ENCODE results near the gene ELL. TPM values are rescaled to one million over a fixed set of nuclear protein-coding genes. Genes with fewer than 3 reads are reported as not detected.

Gene ELL
- total and polyA plus RNA-seq, 2 donors: 6.8 to 14.3 TPM

DNA sequence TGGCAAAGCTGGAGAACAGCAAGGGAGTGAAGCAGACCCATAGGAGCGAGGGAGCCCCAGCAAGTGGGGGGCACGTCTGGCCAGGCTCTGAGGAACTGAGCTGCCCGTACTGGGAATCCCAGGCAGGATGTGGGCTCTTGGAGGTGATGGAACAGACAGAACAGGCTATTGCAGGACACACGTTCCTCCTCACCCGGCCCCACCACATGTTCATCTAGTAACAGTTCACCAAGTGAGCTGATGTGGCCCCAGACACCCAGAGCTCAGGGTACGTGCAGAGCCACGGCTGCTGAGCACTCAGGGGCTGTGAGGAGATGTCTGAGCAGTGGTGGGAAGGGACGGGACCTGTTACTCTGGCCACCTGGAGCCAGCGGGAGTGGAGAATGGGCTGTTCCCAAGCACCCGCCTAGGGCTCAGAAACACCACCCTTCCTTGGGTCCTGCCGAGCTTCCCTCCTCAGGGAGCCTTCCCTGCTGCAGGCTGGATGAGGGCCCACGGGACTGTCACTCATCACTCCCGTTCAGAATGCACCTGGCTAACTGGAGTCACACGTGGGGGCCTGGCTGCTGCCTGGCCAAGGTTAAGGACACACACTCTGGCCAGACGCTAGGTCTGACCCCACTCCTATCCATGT, 18.4 kb downstream of the ELL start:
- Histone ChIP-seq H3K9me3 (ENCODE audit: control insufficient read depth in 2 of 2, insufficient read depth in 1 of 2, low read length in 1 of 2) (no peaks in the 10 kb centered on the region), H3K36me3 (ENCODE audit: control insufficient read depth in 2 of 2, insufficient read depth in 2 of 2, low read length in 1 of 2) (no peaks in the 10 kb centered on the region), H3K4me1 (ENCODE audit: control insufficient read depth in 2 of 2, insufficient read depth in 2 of 2, low read length in 2 of 2) (peaks cover 4 to 89% of the 10 kb centered on the region in 2 donors), H3K27me3 (ENCODE audit: control insufficient read depth in 2 of 2, insufficient read depth in 1 of 2, low read length in 1 of 2) (no peaks in the 10 kb centered on the region), H3K4me3 (ENCODE audit: low read length in 2 of 2) (no peak overlapping the region), H3K27ac (ENCODE audit: low read depth in 1 of 2, low read length in 1 of 2) (peak overlapping the region; percentile 11 to 87)
- 81% methylated on average over 15 of the region's 15 CpGs for WGBS
- no peak for DNase-seq (ENCODE audit: low read depth in 6 of 9, low spot score in 9 of 9)

GRCh38 chr19:18502638-18503294, 19.1 kb downstream of the ELL start:
- 26% methylated on average over 17 of the region's 17 CpGs for WGBS
- DNase-seq (ENCODE audit: low read depth in 6 of 9, low spot score in 9 of 9): no peak
- Histone ChIP-seq H3K36me3 (ENCODE audit: control insufficient read depth in 2 of 2, insufficient read depth in 2 of 2, low read length in 1 of 2) (no peaks in the 10 kb centered on the region), H3K4me3 (ENCODE audit: low read length in 2 of 2) (no peak overlapping the region), H3K9me3 (ENCODE audit: control insufficient read depth in 2 of 2, insufficient read depth in 1 of 2, low read length in 1 of 2) (no peaks in the 10 kb centered on the region), H3K27ac (ENCODE audit: low read depth in 1 of 2, low read length in 1 of 2) (peak overlapping the region in 1 of 2 donors; percentile 87), H3K4me1 (ENCODE audit: control insufficient read depth in 2 of 2, insufficient read depth in 2 of 2, low read length in 2 of 2) (peaks cover 4 to 86% of the 10 kb centered on the region in 2 donors), H3K27me3 (ENCODE audit: control insufficient read depth in 2 of 2, insufficient read depth in 1 of 2, low read length in 1 of 2) (no peaks in the 10 kb centered on the region)

DNA sequence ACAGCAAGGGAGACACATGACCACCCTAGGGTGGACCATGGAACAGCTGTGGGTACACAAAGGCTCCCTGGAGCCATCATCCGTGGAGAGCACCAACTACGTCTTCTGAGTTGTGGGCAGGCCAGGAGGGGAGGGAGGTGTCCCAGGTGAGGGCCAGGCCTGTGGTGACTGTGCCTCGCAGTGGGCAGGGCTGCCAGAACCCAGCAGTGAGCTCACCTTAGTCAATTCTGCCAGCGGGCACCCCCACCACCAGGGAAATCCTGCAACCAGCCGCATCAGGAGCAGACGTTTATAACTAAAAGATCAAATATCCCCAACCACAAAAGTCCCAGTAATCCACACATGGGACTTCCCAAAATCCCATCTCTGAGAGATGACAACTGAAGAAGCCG, 19.6 kb downstream of the ELL start:
- no peak overlapping the region for H3K4me3 ChIP-seq (ENCODE audit: low read length in 2 of 2)
- no peak for DNase-seq (ENCODE audit: low read depth in 6 of 9, low spot score in 9 of 9)
- peaks cover 3 to 81% of the 10 kb centered on the region in 2 donors for H3K4me1 ChIP-seq (ENCODE audit: control insufficient read depth in 2 of 2, insufficient read depth in 2 of 2, low read length in 2 of 2)
- H3K36me3 ChIP-seq (ENCODE audit: control insufficient read depth in 2 of 2, insufficient read depth in 2 of 2, low read length in 1 of 2): no peaks in the 10 kb centered on the region
- H3K27ac ChIP-seq (ENCODE audit: low read depth in 1 of 2, low read length in 1 of 2): peak overlapping the region; percentile 68 to 87
- WGBS: 68% methylated on average over 7 of the region's 7 CpGs
- no peaks in the 10 kb centered on the region for H3K27me3 ChIP-seq (ENCODE audit: control insufficient read depth in 2 of 2, insufficient read depth in 1 of 2, low read length in 1 of 2)
- H3K9me3 ChIP-seq (ENCODE audit: control insufficient read depth in 2 of 2, insufficient read depth in 1 of 2, low read length in 1 of 2): no peaks in the 10 kb centered on the region

DNA sequence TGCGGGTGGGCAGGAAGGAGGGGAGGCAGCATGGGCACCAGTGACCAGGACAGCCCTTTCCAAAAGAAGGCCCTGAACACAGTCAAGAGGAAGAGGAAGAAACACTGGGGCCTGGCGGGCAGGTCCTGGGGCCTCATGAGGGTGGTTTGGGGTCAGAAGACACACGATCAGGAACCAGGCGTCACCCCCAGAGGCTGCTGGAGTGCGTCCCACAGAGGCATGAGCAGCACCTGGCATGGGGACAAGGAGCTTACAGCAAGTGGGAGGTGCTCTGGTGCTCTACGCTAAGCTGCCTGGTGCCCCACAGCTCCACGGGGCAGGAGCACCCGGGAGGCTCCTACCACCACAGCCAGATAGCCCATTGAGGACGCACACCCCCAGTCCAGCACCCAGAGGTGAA, 20.0 kb downstream of the ELL start:
- Histone ChIP-seq H3K4me1 (ENCODE audit: control insufficient read depth in 2 of 2, insufficient read depth in 2 of 2, low read length in 2 of 2) (peaks cover 0 to 76% of the 10 kb centered on the region in 2 donors), H3K9me3 (ENCODE audit: control insufficient read depth in 2 of 2, insufficient read depth in 1 of 2, low read length in 1 of 2) (no peaks in the 10 kb centered on the region), H3K27ac (ENCODE audit: low read depth in 1 of 2, low read length in 1 of 2) (peak overlapping the region; percentile 68 to 87), H3K4me3 (ENCODE audit: low read length in 2 of 2) (no peak overlapping the region), H3K36me3 (ENCODE audit: control insufficient read depth in 2 of 2, insufficient read depth in 2 of 2, low read length in 1 of 2) (no peaks in the 10 kb centered on the region), H3K27me3 (ENCODE audit: control insufficient read depth in 2 of 2, insufficient read depth in 1 of 2, low read length in 1 of 2) (no peaks in the 10 kb centered on the region)
- DNase-seq (ENCODE audit: low read depth in 6 of 9, low spot score in 9 of 9): no peak
- WGBS: 44% methylated on average over 9 of the region's 9 CpGs

DNA sequence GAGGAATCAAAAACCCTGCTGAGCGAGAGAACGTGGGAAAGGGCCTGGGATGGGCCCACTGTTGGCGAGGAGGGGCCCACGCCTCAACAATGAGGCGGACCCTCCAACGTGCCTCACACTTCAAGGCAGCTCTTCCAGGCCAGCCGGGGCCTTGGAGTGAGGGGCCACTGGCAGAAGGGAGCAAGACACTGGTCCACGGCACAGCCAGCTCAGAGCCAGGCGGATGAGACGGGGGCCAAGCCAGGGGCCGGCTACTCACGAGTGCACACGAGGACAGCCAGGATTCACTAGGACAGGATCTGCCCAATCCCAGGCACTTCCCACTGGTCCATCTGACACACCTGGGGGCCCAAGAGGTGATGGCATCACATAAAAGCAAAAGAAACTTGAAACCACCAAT, 20.5 kb downstream of the ELL start:
- H3K9me3 ChIP-seq (ENCODE audit: control insufficient read depth in 2 of 2, insufficient read depth in 1 of 2, low read length in 1 of 2): no peaks in the 10 kb centered on the region
- peak overlapping the region; percentile 37 to 87 for H3K27ac ChIP-seq (ENCODE audit: low read depth in 1 of 2, low read length in 1 of 2)
- DNase-seq (ENCODE audit: low read depth in 6 of 9, low spot score in 9 of 9): no peak
- no peaks in the 10 kb centered on the region for H3K27me3 ChIP-seq (ENCODE audit: control insufficient read depth in 2 of 2, insufficient read depth in 1 of 2, low read length in 1 of 2)
- no peak overlapping the region for H3K4me3 ChIP-seq (ENCODE audit: low read length in 2 of 2)
- H3K4me1 ChIP-seq (ENCODE audit: control insufficient read depth in 2 of 2, insufficient read depth in 2 of 2, low read length in 2 of 2): peaks cover 3 to 76% of the 10 kb centered on the region in 2 donors
- no peaks in the 10 kb centered on the region for H3K36me3 ChIP-seq (ENCODE audit: control insufficient read depth in 2 of 2, insufficient read depth in 2 of 2, low read length in 1 of 2)
- 87% methylated on average over 13 of the region's 13 CpGs for WGBS

- DNase-seq (ENCODE audit: low read depth in 6 of 9, low spot score in 9 of 9): no peak
- Histone ChIP-seq H3K27ac (ENCODE audit: low read depth in 1 of 2, low read length in 1 of 2) (peak overlapping the region in 1 of 2 donors; percentile 87), H3K27me3 (ENCODE audit: control insufficient read depth in 2 of 2, insufficient read depth in 1 of 2, low read length in 1 of 2) (no peaks in the 10 kb centered on the region), H3K36me3 (ENCODE audit: control insufficient read depth in 2 of 2, insufficient read depth in 2 of 2, low read length in 1 of 2) (no peaks in the 10 kb centered on the region), H3K4me1 (ENCODE audit: control insufficient read depth in 2 of 2, insufficient read depth in 2 of 2, low read length in 2 of 2) (peaks cover 9 to 76% of the 10 kb centered on the region in 2 donors), H3K4me3 (ENCODE audit: low read length in 2 of 2) (no peak overlapping the region), H3K9me3 (ENCODE audit: control insufficient read depth in 2 of 2, insufficient read depth in 1 of 2, low read length in 1 of 2) (no peaks in the 10 kb centered on the region)
- 85% methylated on average over 11 of the region's 11 CpGs for WGBS
These were observed 21.1 kb downstream of the ELL start for GRCh38 chr19:18500799-18501198.

DNA sequence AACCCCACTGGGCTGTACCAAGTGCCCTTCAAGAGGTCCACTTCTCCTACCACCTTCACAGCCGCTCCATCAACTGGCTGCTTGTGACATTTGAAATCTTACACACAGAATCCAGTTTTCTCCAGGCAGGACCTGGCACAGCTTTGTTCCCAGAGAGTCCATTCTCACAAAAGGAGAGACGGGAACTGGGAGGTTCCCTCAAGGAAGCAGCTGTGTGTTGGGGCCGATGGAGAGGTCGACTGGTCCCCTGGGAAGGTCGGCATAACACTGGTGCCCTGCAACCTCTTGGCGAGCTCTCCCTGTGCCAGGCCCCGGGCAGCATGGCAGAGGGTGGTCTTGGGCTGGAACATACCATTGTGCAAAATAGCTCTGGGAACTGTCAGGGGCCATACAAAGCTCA, 21.5 kb downstream of the ELL start:
- DNase-seq (ENCODE audit: low read depth in 6 of 9, low spot score in 9 of 9): no peak
- Histone ChIP-seq H3K4me3 (ENCODE audit: low read length in 2 of 2) (no peak overlapping the region), H3K27ac (ENCODE audit: low read depth in 1 of 2, low read length in 1 of 2) (peak overlapping the region; percentile 36 to 87), H3K9me3 (ENCODE audit: control insufficient read depth in 2 of 2, insufficient read depth in 1 of 2, low read length in 1 of 2) (no peaks in the 10 kb centered on the region), H3K36me3 (ENCODE audit: control insufficient read depth in 2 of 2, insufficient read depth in 2 of 2, low read length in 1 of 2) (no peaks in the 10 kb centered on the region), H3K27me3 (ENCODE audit: control insufficient read depth in 2 of 2, insufficient read depth in 1 of 2, low read length in 1 of 2) (no peaks in the 10 kb centered on the region), H3K4me1 (ENCODE audit: control insufficient read depth in 2 of 2, insufficient read depth in 2 of 2, low read length in 2 of 2) (peaks cover 9 to 76% of the 10 kb centered on the region in 2 donors)
- 90% methylated on average over 7 of the region's 7 CpGs for WGBS

DNA sequence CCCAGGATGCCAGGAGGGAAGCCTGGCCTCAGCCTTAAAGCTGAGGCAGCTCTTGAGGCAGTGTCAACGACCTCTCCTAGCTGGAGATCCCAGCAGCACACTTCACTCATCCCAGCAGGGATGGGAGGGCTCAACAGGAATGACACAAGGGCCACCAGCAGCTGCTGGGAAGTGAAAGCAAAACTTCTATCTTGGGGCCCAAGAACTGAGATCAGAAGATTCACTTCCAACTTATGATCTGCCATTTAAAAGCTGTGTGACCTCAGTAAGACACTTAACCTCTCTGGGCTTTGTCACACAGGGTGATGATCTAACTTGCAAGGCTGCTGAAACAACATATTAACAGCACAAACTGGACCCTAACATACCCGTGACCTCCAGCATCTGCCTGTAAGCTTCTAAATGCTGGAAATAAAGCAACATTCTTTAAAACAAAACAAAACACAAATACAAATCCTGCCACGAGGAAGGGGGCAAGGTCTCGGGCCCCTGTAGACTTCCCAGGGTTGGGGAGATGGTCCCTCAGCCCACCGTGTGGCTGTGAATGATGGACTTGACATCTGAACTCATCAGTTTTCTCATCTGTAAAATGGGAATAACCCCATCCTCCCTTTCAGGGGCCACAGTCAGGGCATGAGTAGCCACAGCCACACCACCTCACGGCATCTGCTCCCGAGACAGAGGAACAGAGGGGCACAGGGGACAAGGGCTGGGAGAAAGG, 22.7 kb downstream of the ELL start:
- Histone ChIP-seq H3K4me3 (ENCODE audit: low read length in 2 of 2) (no peak overlapping the region), H3K4me1 (ENCODE audit: control insufficient read depth in 2 of 2, insufficient read depth in 2 of 2, low read length in 2 of 2) (peaks cover 14 to 77% of the 10 kb centered on the region in 2 donors), H3K36me3 (ENCODE audit: control insufficient read depth in 2 of 2, insufficient read depth in 2 of 2, low read length in 1 of 2) (no peaks in the 10 kb centered on the region), H3K27ac (ENCODE audit: low read depth in 1 of 2, low read length in 1 of 2) (peak overlapping the region in 1 of 2 donors; percentile 67), H3K9me3 (ENCODE audit: control insufficient read depth in 2 of 2, insufficient read depth in 1 of 2, low read length in 1 of 2) (no peaks in the 10 kb centered on the region), H3K27me3 (ENCODE audit: control insufficient read depth in 2 of 2, insufficient read depth in 1 of 2, low read length in 1 of 2) (no peaks in the 10 kb centered on the region)
- WGBS: 97% methylated on average over 7 of the region's 7 CpGs
- no peak for DNase-seq (ENCODE audit: low read depth in 6 of 9, low spot score in 9 of 9)

GRCh38 chr19:18496980-18497256, 25.0 kb downstream of the ELL start:
- H3K27me3 ChIP-seq (ENCODE audit: control insufficient read depth in 2 of 2, insufficient read depth in 1 of 2, low read length in 1 of 2): no peaks in the 10 kb centered on the region
- DNase-seq (ENCODE audit: low read depth in 6 of 9, low spot score in 9 of 9): no peak
- H3K4me3 ChIP-seq (ENCODE audit: low read length in 2 of 2): no peak overlapping the region
- WGBS: 95% methylated on average over 4 of the region's 4 CpGs
- H3K36me3 ChIP-seq (ENCODE audit: control insufficient read depth in 2 of 2, insufficient read depth in 2 of 2, low read length in 1 of 2): peaks cover 0 to under 1% of the 10 kb centered on the region in 2 donors
- H3K9me3 ChIP-seq (ENCODE audit: control insufficient read depth in 2 of 2, insufficient read depth in 1 of 2, low read length in 1 of 2): no peaks in the 10 kb centered on the region
- H3K4me1 ChIP-seq (ENCODE audit: control insufficient read depth in 2 of 2, insufficient read depth in 2 of 2, low read length in 2 of 2): peaks cover 14 to 61% of the 10 kb centered on the region in 2 donors
- no peak overlapping the region for H3K27ac ChIP-seq (ENCODE audit: low read depth in 1 of 2, low read length in 1 of 2)
